ENCODE data around the gene ARHGAP8. TPM values are rescaled to one million over a fixed set of nuclear protein-coding genes. Genes with fewer than 3 reads are reported as not detected.

The ARHGAP8 gene
- total RNA-seq, 2 experiments from 2014 or later = not detected

GRCh38 chr22:44704159-44705021, 48.0 kb upstream of the ARHGAP8 start:
- no peak overlapping the region for H2AFZ ChIP-seq (ENCODE audit: low read length)
- ChIA-PET CTCF (ENCODE audit: unreplicated experiment) (no interaction called here), POLR2A (no interaction called here)
- peaks cover 4% of the 10 kb centered on the region for H3K4me1 ChIP-seq (ENCODE audit: insufficient read depth, low read length, poor library complexity, severe bottlenecking)
- H3K9me2 ChIP-seq (ENCODE audit: insufficient read depth, low read length) = no peaks in the 10 kb centered on the region
- no peak for DNase-seq (ENCODE audit: low spot score)
- no TSS peak for BruUV-seq (replicated peaks)
- H3K9me3 ChIP-seq (ENCODE audit: low read length) = no peaks in the 10 kb centered on the region
- intact Hi-C loops (cut with micrococcal nuclease; ENCODE audit: unreplicated experiment) = no loop called here
- no peak overlapping the region for H3K4me2 ChIP-seq (ENCODE audit: low read length)
- no peak overlapping the region for H3K27ac ChIP-seq (ENCODE audit: low read depth, low read length, poor library complexity, severe bottlenecking)
- H3K4me3 ChIP-seq (ENCODE audit: low read depth, low read length, poor library complexity, severe bottlenecking) = no peak overlapping the region
- no peaks in the 10 kb centered on the region for H4K20me1 ChIP-seq (ENCODE audit: insufficient read depth, low read length)
- TF ChIP-seq EZH2phosphoT487 (IDR thresholded peaks at IDR 0.05; ENCODE audit: borderline replicate concordance, low read depth, low read length) = no peak
- no peak for TF ChIP-seq CTCF (conservative IDR thresholded peaks at IDR 0.05; ENCODE audit: low read length)
- H3K79me2 ChIP-seq (ENCODE audit: insufficient read depth, low read depth, low read length) = no peaks in the 10 kb centered on the region
- no peaks in the 10 kb centered on the region for H3K36me3 ChIP-seq (ENCODE audit: insufficient read depth, low read length)

- intact Hi-C loops (cut with micrococcal nuclease; ENCODE audit: unreplicated experiment) = no loop called here
- CTCF ChIA-PET (ENCODE audit: unreplicated experiment) = no interaction called here
- no peak for DNase-seq (ENCODE audit: low spot score)
- Histone ChIP-seq H4K20me1 (ENCODE audit: insufficient read depth, low read length) (no peaks in the 10 kb centered on the region), H3K4me2 (ENCODE audit: low read length) (no peak overlapping the region), H3K9me2 (ENCODE audit: insufficient read depth, low read length) (no peaks in the 10 kb centered on the region), H3K4me3 (ENCODE audit: low read depth, low read length, poor library complexity, severe bottlenecking) (no peak overlapping the region), H3K36me3 (ENCODE audit: insufficient read depth, low read length) (no peaks in the 10 kb centered on the region), H3K79me2 (ENCODE audit: insufficient read depth, low read depth, low read length) (no peaks in the 10 kb centered on the region), H3K27ac (ENCODE audit: low read depth, low read length, poor library complexity, severe bottlenecking) (no peak overlapping the region), H3K9me3 (ENCODE audit: low read length) (no peaks in the 10 kb centered on the region), H2AFZ (ENCODE audit: low read length) (no peak overlapping the region), H3K4me1 (ENCODE audit: insufficient read depth, low read length, poor library complexity, severe bottlenecking) (peaks cover 5% of the 10 kb centered on the region)
- POLR2A ChIA-PET = no interaction called here
- BruUV-seq (replicated peaks) = no TSS peak
- TF ChIP-seq EZH2phosphoT487 (IDR thresholded peaks at IDR 0.05; ENCODE audit: borderline replicate concordance, low read depth, low read length) = no peak
Observed at GRCh38 chr22:44705022-44705297, 47.4 kb upstream of the ARHGAP8 start.

- H3K27ac ChIP-seq (ENCODE audit: low read depth, low read length, poor library complexity, severe bottlenecking) = no peak overlapping the region
- intact Hi-C loops (cut with micrococcal nuclease; ENCODE audit: unreplicated experiment) = no loop called here
- DNase-seq (ENCODE audit: low spot score) = no peak
- POLR2A ChIA-PET = no interaction called here
- H3K79me2 ChIP-seq (ENCODE audit: insufficient read depth, low read depth, low read length) = no peaks in the 10 kb centered on the region
- CTCF ChIA-PET (ENCODE audit: unreplicated experiment) = no interaction called here
- H2AFZ ChIP-seq (ENCODE audit: low read length) = no peak overlapping the region
- H3K4me2 ChIP-seq (ENCODE audit: low read length) = no peak overlapping the region
- no peaks in the 10 kb centered on the region for H4K20me1 ChIP-seq (ENCODE audit: insufficient read depth, low read length)
- H3K9me3 ChIP-seq (ENCODE audit: low read length) = no peaks in the 10 kb centered on the region
- H3K4me1 ChIP-seq (ENCODE audit: insufficient read depth, low read length, poor library complexity, severe bottlenecking) = peaks cover 11% of the 10 kb centered on the region
- BruUV-seq (replicated peaks) = no TSS peak
- TF ChIP-seq EZH2phosphoT487 (IDR thresholded peaks at IDR 0.05; ENCODE audit: borderline replicate concordance, low read depth, low read length) = no peak
- TF ChIP-seq CTCF (conservative IDR thresholded peaks at IDR 0.05; ENCODE audit: low read length) = no peak
- H3K36me3 ChIP-seq (ENCODE audit: insufficient read depth, low read length) = no peaks in the 10 kb centered on the region
- no peak overlapping the region for H3K4me3 ChIP-seq (ENCODE audit: low read depth, low read length, poor library complexity, severe bottlenecking)
- H3K9me2 ChIP-seq (ENCODE audit: insufficient read depth, low read length) = no peaks in the 10 kb centered on the region
Observed at GRCh38 chr22:44706488-44706887, 45.9 kb upstream of the ARHGAP8 start.
